Testis (tissue), 2 donors: ENCODE data around the gene SALL3.

Source experiments
- CTCF ChIP-seq, 3 experiments: fragments of 450-650 bp in 2 of 3; fragments of 200-600 bp in 1 of 3; sonication (generic) in 1 of 3; IDR thresholded peaks; one replicate each; pipeline ENCODE4 v1.5.1; 2016 to 2019; ENCODE audit warnings: antibody characterized with exemption in 3 of 3, mild to moderate bottlenecking in 2 of 3, moderate library complexity in 1 of 3
- POLR2A ChIP-seq: fragments of 450-650 bp; IDR thresholded peaks from one replicate; pipeline ENCODE4 v1.6.1; 2017; ENCODE audit warnings: antibody characterized with exemption, mild to moderate bottlenecking, moderate library complexity

DNA sequence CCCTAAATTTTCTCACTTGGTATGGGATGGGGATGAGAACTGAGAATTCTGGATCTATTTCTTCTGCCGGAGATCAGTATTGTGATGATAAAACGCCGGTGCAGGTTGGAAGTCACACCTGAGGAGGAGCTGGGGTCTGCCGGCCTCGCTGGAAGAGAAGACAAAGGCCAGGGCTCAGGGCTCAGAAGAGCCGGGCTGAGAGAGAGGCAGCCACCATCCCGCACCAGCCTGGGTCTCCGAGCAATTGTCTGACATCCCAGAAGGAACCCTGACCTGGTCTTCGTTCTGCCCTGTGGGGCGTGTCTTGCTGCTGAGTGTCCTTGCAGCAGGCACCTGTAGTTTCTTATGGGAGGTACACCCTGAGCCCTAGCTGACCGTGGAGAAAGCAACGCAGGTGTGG, 31.4 kb upstream of the SALL3 start:
- TF ChIP-seq CTCF (IDR thresholded peaks at IDR 0.05) (no peak), POLR2A (no peak)
